Measurements from ENCODE around the gene ACTC1. TPM values are rescaled to one million over a fixed set of nuclear protein-coding genes. Genes with fewer than 3 reads are reported as not detected.

Gene ACTC1
- total RNA-seq, 1 donor from 2014 or later, result 4.2 TPM

DNA sequence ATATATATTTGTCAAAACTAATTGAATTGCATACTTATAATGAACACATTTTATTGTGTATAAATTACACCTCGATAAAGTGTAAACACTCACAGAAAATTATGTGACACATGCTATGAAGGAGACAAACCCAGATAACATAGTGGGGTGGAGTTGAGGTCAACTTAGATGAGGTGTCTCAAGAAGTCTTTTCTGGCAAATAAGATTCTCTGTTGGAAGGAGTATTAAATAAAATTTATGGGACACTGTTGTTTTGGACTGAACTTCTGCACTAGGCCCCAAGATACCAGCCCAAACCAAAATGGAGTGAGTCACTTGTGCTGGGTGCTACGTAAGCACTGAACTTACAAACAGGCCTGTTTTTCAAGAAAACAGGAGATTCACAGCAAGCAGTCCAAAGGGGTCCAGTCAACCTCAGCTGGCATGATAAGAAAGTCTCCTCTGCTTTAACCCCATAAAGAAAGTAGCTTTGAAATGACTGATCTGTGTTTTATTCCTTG lies 18.7 kb downstream of the ACTC1 start:
- TF ChIP-seq, protein P1, sequence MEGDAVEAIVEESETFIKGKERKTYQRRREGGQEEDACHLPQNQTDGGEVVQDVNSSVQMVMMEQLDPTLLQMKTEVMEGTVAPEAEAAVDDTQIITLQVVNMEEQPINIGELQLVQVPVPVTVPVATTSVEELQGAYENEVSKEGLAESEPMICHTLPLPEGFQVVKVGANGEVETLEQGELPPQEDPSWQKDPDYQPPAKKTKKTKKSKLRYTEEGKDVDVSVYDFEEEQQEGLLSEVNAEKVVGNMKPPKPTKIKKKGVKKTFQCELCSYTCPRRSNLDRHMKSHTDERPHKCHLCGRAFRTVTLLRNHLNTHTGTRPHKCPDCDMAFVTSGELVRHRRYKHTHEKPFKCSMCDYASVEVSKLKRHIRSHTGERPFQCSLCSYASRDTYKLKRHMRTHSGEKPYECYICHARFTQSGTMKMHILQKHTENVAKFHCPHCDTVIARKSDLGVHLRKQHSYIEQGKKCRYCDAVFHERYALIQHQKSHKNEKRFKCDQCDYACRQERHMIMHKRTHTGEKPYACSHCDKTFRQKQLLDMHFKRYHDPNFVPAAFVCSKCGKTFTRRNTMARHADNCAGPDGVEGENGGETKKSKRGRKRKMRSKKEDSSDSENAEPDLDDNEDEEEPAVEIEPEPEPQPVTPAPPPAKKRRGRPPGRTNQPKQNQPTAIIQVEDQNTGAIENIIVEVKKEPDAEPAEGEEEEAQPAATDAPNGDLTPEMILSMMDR (IDR thresholded peaks at IDR 0.05; ENCODE audit: unreplicated experiment), result no peak
- Mint-ChIP-seq H3K27ac (ENCODE audit: unreplicated experiment) (no peak overlapping the region), H3K36me3 (ENCODE audit: low read depth, unreplicated experiment) (no peaks in the 10 kb centered on the region), H3K4me1 (ENCODE audit: unreplicated experiment) (no peaks in the 10 kb centered on the region), H3K4me3 (ENCODE audit: unreplicated experiment) (no peak overlapping the region), H3K27me3 (ENCODE audit: unreplicated experiment) (no peaks in the 10 kb centered on the region), H3K9me3 (ENCODE audit: unreplicated experiment) (no peaks in the 10 kb centered on the region)
- DNase-seq (ENCODE audit: low spot score), result no peak

DNA sequence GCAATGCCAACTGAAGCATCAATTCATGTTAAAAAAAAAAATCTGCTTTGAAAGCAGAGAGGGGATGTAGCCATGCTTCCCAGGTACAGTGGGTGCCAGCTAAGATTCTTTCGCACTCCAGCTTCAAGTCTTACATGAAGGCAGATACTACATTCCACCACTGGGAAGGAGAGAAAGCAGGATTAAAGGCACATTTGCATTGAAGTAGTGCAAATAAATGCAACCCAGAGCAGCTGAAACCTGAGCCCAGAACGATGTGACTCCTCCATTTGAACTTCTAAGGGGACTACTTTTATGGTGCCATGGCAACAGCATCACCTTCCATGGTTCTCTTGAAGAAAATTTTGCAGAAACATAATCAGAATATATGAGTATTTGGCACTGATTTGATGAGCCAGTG lies 21.4 kb downstream of the ACTC1 start:
- Mint-ChIP-seq H3K27ac (ENCODE audit: unreplicated experiment) (no peak overlapping the region), H3K4me1 (ENCODE audit: unreplicated experiment) (no peaks in the 10 kb centered on the region), H3K9me3 (ENCODE audit: unreplicated experiment) (no peaks in the 10 kb centered on the region), H3K4me3 (ENCODE audit: unreplicated experiment) (no peak overlapping the region), H3K27me3 (ENCODE audit: unreplicated experiment) (peaks cover 3% of the 10 kb centered on the region), H3K36me3 (ENCODE audit: low read depth, unreplicated experiment) (no peaks in the 10 kb centered on the region)
- TF ChIP-seq, protein P1 (IDR thresholded peaks at IDR 0.05; ENCODE audit: unreplicated experiment), result no peak
- no peak for DNase-seq (ENCODE audit: low spot score)

DNA sequence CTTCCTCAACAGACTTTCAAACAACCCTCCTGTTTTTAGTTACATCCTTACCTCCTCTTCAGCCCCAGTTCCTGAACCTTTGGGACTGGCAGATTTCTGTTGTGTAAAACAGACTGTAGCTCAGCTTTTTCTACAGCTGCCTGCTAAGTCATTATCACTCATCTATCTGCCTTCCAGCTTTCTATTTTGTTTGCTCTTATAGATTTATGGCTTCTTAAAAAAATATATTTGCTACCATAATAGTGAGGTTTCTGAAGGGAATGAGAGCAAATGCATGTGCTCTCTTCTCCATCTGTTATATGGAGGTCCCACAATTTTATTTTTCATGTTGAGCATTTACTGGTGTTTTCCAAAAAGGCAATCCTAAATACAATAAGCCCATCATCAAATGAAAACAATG lies 22.3 kb downstream of the ACTC1 start:
- TF ChIP-seq, protein P1 (IDR thresholded peaks at IDR 0.05; ENCODE audit: unreplicated experiment), result no peak
- Mint-ChIP-seq H3K27ac (ENCODE audit: unreplicated experiment) (no peak overlapping the region), H3K36me3 (ENCODE audit: low read depth, unreplicated experiment) (no peaks in the 10 kb centered on the region), H3K9me3 (ENCODE audit: unreplicated experiment) (no peaks in the 10 kb centered on the region), H3K4me3 (ENCODE audit: unreplicated experiment) (no peak overlapping the region), H3K4me1 (ENCODE audit: unreplicated experiment) (no peaks in the 10 kb centered on the region), H3K27me3 (ENCODE audit: unreplicated experiment) (peaks cover 3% of the 10 kb centered on the region)
- no peak for DNase-seq (ENCODE audit: low spot score)

DNA sequence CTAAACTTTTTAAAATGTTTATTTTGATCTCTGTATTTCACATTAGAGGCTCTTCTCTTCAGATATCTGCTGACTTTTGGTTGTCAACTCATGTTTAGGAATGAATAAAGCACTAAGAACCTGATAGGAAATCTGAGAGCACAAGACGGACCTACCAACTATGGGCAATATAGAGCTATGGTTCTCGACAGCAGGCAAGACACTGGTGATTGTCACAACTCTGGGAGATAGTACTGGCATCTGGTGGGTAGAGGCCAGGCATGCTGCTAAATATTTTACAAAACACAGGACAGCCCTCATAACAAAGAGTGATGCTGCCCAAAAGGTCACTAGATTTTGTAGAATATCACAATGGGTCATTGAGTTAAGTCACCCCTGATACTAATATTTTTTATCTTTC lies 23.0 kb downstream of the ACTC1 start:
- Mint-ChIP-seq H3K4me3 (ENCODE audit: unreplicated experiment) (no peak overlapping the region), H3K36me3 (ENCODE audit: low read depth, unreplicated experiment) (no peaks in the 10 kb centered on the region), H3K27ac (ENCODE audit: unreplicated experiment) (no peak overlapping the region), H3K9me3 (ENCODE audit: unreplicated experiment) (no peaks in the 10 kb centered on the region), H3K4me1 (ENCODE audit: unreplicated experiment) (no peaks in the 10 kb centered on the region), H3K27me3 (ENCODE audit: unreplicated experiment) (peaks cover 3% of the 10 kb centered on the region)
- DNase-seq (ENCODE audit: low spot score), result no peak
- TF ChIP-seq, protein P1 (IDR thresholded peaks at IDR 0.05; ENCODE audit: unreplicated experiment), result no peak

DNA sequence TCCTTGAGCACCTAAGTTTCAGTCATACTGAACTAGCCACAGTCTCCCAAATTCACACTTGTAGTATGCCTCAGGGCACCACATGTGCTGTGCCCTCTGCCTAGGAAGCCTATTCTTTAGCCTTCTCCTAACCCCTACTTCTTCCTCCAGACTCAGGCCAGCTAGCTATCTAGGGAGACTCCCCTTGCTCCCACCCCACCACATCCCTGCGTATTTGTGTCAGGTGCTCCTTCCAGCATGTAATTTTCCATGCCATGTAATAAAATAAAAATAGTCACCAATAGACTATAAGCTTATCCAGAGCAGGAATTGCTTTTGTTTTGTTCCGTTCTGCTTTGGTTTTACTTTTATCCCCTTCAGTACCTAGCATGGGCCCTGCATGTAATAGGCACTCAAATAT lies 25.6 kb downstream of the ACTC1 start:
- Mint-ChIP-seq H3K27me3 (ENCODE audit: unreplicated experiment) (peaks cover 3% of the 10 kb centered on the region), H3K4me1 (ENCODE audit: unreplicated experiment) (no peaks in the 10 kb centered on the region), H3K27ac (ENCODE audit: unreplicated experiment) (no peak overlapping the region), H3K4me3 (ENCODE audit: unreplicated experiment) (no peak overlapping the region), H3K9me3 (ENCODE audit: unreplicated experiment) (no peaks in the 10 kb centered on the region), H3K36me3 (ENCODE audit: low read depth, unreplicated experiment) (no peaks in the 10 kb centered on the region)
- DNase-seq (ENCODE audit: low spot score), result no peak
- TF ChIP-seq, protein P1 (IDR thresholded peaks at IDR 0.05; ENCODE audit: unreplicated experiment), result no peak

All from endothelial cell (in vitro differentiated cells).